Neural cell (in vitro differentiated cells): ENCODE results near the gene WDR70. TPM values are rescaled to one million over a fixed set of nuclear protein-coding genes. Genes with fewer than 3 reads are reported as not detected.

Source experiments
- H2AFZ ChIP-seq: fragments of 200-600, 300-800 bp; sonication (generic), shearing (Covaris generic); 2 replicates; pipeline ENCODE4 v1.6.0; 2014; ENCODE audit warnings: low read depth, mild to moderate bottlenecking, antibody characterized with exemption, low read length, moderate library complexity
- H3F3A ChIP-seq: fragments of 200-600 bp; shearing (Covaris generic); 2 replicates; pipeline ENCODE4 v1.6.1; 2016; ENCODE audit warnings: mild to moderate bottlenecking, moderate library complexity, mixed read lengths, antibody characterized with exemption, low read length; ENCODE audit not compliant: insufficient read depth, poor library complexity, severe bottlenecking
- H3K27ac ChIP-seq: fragments of 200-600, 300-800 bp; sonication (generic), shearing (Covaris generic); 2 replicates; pipeline ENCODE4 v1.5.1; 2014; ENCODE audit warnings: mild to moderate bottlenecking, low read length, moderate library complexity
- H3K27me3 ChIP-seq: fragments of 300-800, 200-600 bp; sonication (generic), shearing (Covaris generic); 2 replicates; pipeline ENCODE4 v1.6.0; 2014; ENCODE audit warnings: mild to moderate bottlenecking, low read depth, low read length, moderate library complexity; ENCODE audit not compliant: insufficient read depth
- H3K36me3 ChIP-seq: fragments of 300-800, 200-600 bp; sonication (generic), shearing (Covaris generic); 2 replicates; pipeline ENCODE4 v1.5.1; 2014; ENCODE audit warnings: mild to moderate bottlenecking, antibody characterized with exemption, low read length, moderate library complexity; ENCODE audit not compliant: insufficient read depth
- H3K4me2 ChIP-seq: fragments of 300-800, 200-600 bp; sonication (generic), shearing (Covaris generic); 2 replicates; pipeline ENCODE4 v1.6.0; 2014; ENCODE audit warnings: mild to moderate bottlenecking, low read length
- H3K4me3 ChIP-seq: fragments of 300-800, 200-600 bp; sonication (generic), shearing (Covaris generic); 2 replicates; pipeline ENCODE4 v1.5.1; 2014; ENCODE audit warnings: mild to moderate bottlenecking, low read length, moderate library complexity
- H3K79me2 ChIP-seq: fragments of 200-600 bp; shearing (Covaris generic); replicated peaks from 2 replicates; pipeline ENCODE4 v1.6.0; 2014; ENCODE audit warnings: mild to moderate bottlenecking, low read length, moderate library complexity; ENCODE audit not compliant: insufficient read depth
- H3K9ac ChIP-seq: fragments of 300-800, 200-600 bp; sonication (generic), shearing (Covaris generic); 2 replicates; pipeline ENCODE4 v1.6.1; 2016; ENCODE audit warnings: mild to moderate bottlenecking, low read length, mixed read lengths
- H3K9me2 ChIP-seq: fragments of 200-600 bp; shearing (Covaris generic); 2 replicates; pipeline ENCODE4 v1.6.1; 2016; ENCODE audit warnings: mild to moderate bottlenecking, low read length, mixed read lengths; ENCODE audit not compliant: insufficient read depth
- H3K9me3 ChIP-seq: fragments of 200-600, 300-800 bp; sonication (generic), shearing (Covaris generic); 2 replicates; pipeline ENCODE4 v1.6.1; 2016; ENCODE audit warnings: mild to moderate bottlenecking, mixed run types, low read length, moderate library complexity, mixed read lengths
- H4K20me1 ChIP-seq: fragments of 200-600 bp; shearing (Covaris generic); 2 replicates; pipeline ENCODE4 v1.6.1; 2016; ENCODE audit warnings: mild to moderate bottlenecking, mixed run types; ENCODE audit not compliant: insufficient read depth
- CTCF ChIP-seq: fragments of 450-650 bp; IDR thresholded peaks from 2 replicates; pipeline ENCODE4 v1.5.1; 2014; ENCODE audit warnings: antibody characterized with exemption, mild to moderate bottlenecking, moderate library complexity; ENCODE audit not compliant: poor library complexity, severe bottlenecking
- EP300 ChIP-seq: fragments of 450-650 bp; conservative IDR thresholded peaks from 2 replicates; pipeline ENCODE4 v1.6.1; 2014; ENCODE audit warnings: antibody characterized with exemption, mild to moderate bottlenecking, moderate library complexity; ENCODE audit not compliant: poor library complexity, severe bottlenecking
- EZH2 ChIP-seq: fragments of 200-600, 300-800 bp; shearing (Covaris generic), sonication (generic); IDR thresholded peaks from 2 replicates; pipeline ENCODE4 v1.6.1; 2014; ENCODE audit warnings: antibody characterized with exemption, low read length, borderline replicate concordance, mild to moderate bottlenecking; ENCODE audit not compliant: insufficient read depth, poor library complexity, severe bottlenecking
- MXI1 ChIP-seq: fragments of 450-650 bp; conservative IDR thresholded peaks from 2 replicates; pipeline ENCODE4 v1.6.1; 2014; ENCODE audit warnings: antibody characterized with exemption, mild to moderate bottlenecking; ENCODE audit not compliant: poor library complexity, severe bottlenecking
- POLR2AphosphoS5 ChIP-seq: IDR thresholded peaks from 2 replicates; pipeline ENCODE4 v1.6.1; 2012
- RAD21 ChIP-seq: fragments of 450-650 bp; conservative IDR thresholded peaks from 2 replicates; pipeline ENCODE4 v1.6.1; 2014; ENCODE audit warnings: antibody characterized with exemption, mild to moderate bottlenecking, moderate library complexity
- REST ChIP-seq: IDR thresholded peaks from 2 replicates; pipeline ENCODE4 v1.6.1; 2012; ENCODE audit warnings: borderline replicate concordance
- SMC3 ChIP-seq: fragments of 450-650 bp; conservative IDR thresholded peaks from 2 replicates; pipeline ENCODE4 v1.6.1; 2014; ENCODE audit warnings: antibody characterized with exemption, mild to moderate bottlenecking, moderate library complexity; ENCODE audit not compliant: poor library complexity
- TAF1 ChIP-seq: IDR thresholded peaks from 2 replicates; pipeline ENCODE4 v1.6.1; 2012; ENCODE audit warnings: low read depth
- polyA plus RNA-seq: library from polyadenylated mRNA; depleted of rRNA; stranded (reverse); fragments of >200 nt; gene quantifications from 2 replicates; pipeline ENCODE4 v1.2.3, GENCODE V29; 2014

WDR70 gene
- polyA plus RNA-seq, 1 donor from 2014 or later = 40.9 TPM

- no peak overlapping the region for H3K27ac ChIP-seq
- H3K4me2 ChIP-seq = no peak overlapping the region
- H3K79me2 ChIP-seq = no peaks in the 10 kb centered on the region
- no peak overlapping the region for H3K4me3 ChIP-seq
- H3K9ac ChIP-seq = no peak overlapping the region
- no peaks in the 10 kb centered on the region for H3K9me3 ChIP-seq
- H4K20me1 ChIP-seq = no peaks in the 10 kb centered on the region
- H2AFZ ChIP-seq = no peak overlapping the region
- H3K27me3 ChIP-seq = no peaks in the 10 kb centered on the region
- no peaks in the 10 kb centered on the region for H3K9me2 ChIP-seq
- TF ChIP-seq RAD21 (no peak), EZH2 (no peak), TAF1 (no peak), EP300 (no peak), SMC3 (no peak), REST (no peak), MXI1 (no peak), POLR2AphosphoS5 (no peak), CTCF (no peak)
- H3K36me3 ChIP-seq = no peaks in the 10 kb centered on the region
- no peaks in the 10 kb centered on the region for H3F3A ChIP-seq
These were observed 17.2 kb downstream of the WDR70 start for GRCh38 chr5:37396352-37396751.

- H3K27ac ChIP-seq = no peak overlapping the region
- no peaks in the 10 kb centered on the region for H3K27me3 ChIP-seq
- no peak overlapping the region for H3K4me3 ChIP-seq
- H3K4me2 ChIP-seq = no peak overlapping the region
- no peaks in the 10 kb centered on the region for H3K79me2 ChIP-seq
- no peaks in the 10 kb centered on the region for H3K9me2 ChIP-seq
- H4K20me1 ChIP-seq = no peaks in the 10 kb centered on the region
- H3K36me3 ChIP-seq = no peaks in the 10 kb centered on the region
- no peak overlapping the region for H2AFZ ChIP-seq
- no peak overlapping the region for H3K9ac ChIP-seq
- no peaks in the 10 kb centered on the region for H3F3A ChIP-seq
- TF ChIP-seq EZH2 (no peak), CTCF (no peak), RAD21 (no peak), POLR2AphosphoS5 (no peak), EP300 (no peak), REST (no peak), SMC3 (no peak), TAF1 (no peak), MXI1 (no peak)
- H3K9me3 ChIP-seq = no peaks in the 10 kb centered on the region
These were observed 21.4 kb downstream of the WDR70 start for GRCh38 chr5:37400501-37400900.
